ENCODE measurements around the gene NUDT22.

NUDT22 gene

DNA sequence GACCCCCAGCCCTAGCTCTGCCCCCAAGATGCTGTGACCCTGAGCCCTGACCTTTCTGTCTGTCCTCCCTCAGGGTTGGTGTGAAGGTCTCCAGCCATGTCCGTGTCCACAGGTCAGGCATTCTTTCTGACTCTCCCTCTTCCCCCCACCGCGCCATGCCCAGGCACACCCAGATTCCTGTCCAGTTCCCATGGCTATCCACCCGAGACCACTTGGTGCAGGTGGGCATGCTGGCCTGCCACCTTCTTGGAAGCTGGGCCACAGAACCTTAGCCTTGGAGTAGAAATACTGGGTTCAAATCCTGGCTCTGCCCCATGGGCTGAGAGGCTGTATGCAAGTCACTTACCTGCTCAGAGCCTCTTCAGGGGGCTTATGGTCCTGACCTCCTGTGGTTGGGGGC, 23.0 kb downstream of the NUDT22 start:
- TF ChIP-seq, protein P1, sequence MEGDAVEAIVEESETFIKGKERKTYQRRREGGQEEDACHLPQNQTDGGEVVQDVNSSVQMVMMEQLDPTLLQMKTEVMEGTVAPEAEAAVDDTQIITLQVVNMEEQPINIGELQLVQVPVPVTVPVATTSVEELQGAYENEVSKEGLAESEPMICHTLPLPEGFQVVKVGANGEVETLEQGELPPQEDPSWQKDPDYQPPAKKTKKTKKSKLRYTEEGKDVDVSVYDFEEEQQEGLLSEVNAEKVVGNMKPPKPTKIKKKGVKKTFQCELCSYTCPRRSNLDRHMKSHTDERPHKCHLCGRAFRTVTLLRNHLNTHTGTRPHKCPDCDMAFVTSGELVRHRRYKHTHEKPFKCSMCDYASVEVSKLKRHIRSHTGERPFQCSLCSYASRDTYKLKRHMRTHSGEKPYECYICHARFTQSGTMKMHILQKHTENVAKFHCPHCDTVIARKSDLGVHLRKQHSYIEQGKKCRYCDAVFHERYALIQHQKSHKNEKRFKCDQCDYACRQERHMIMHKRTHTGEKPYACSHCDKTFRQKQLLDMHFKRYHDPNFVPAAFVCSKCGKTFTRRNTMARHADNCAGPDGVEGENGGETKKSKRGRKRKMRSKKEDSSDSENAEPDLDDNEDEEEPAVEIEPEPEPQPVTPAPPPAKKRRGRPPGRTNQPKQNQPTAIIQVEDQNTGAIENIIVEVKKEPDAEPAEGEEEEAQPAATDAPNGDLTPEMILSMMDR (IDR thresholded peaks at IDR 0.05), result no peak

DNA sequence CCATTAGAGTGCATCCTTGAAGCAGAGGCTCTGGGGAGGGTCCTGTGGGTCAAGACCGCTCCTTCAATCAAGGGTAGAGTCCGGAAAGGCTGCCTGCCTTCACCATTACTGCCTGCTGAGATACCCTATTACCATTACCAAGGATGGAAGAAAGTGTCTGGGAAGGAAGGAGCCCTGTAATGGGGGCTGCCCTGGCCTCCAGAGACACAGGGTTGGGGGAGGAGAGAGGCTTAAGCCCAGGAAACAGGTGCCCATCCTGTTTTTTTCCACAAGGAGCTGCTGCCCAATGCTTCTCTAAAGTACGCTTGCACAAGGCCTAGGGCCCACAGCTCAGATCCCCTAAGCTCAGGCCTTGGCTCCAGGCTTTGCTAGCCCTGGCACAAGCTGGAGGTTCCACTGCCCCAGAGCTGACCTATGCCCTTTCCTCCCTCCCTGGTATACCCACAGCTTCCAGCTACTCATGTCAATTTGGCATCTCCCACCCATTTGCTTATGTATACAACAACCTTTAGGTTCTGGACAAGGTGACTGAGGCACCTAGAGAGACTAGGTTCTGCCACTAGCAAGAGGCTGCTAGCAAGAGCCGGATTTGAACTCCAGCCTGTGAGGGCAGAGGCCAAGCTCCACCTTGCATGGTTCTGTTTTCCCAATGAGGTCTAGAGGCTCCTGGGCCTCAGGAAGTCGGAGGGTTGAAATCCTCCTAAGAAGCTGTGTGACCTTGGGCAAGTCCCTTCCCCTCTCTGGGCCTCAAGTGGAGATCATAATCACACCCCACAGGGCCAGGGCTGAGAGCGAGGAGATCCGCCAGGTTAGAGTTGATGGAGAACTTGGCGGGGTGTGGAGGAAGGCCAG, 23.7 kb downstream of the NUDT22 start:
- TF ChIP-seq, protein P1 (IDR thresholded peaks at IDR 0.05), result no peak

DNA sequence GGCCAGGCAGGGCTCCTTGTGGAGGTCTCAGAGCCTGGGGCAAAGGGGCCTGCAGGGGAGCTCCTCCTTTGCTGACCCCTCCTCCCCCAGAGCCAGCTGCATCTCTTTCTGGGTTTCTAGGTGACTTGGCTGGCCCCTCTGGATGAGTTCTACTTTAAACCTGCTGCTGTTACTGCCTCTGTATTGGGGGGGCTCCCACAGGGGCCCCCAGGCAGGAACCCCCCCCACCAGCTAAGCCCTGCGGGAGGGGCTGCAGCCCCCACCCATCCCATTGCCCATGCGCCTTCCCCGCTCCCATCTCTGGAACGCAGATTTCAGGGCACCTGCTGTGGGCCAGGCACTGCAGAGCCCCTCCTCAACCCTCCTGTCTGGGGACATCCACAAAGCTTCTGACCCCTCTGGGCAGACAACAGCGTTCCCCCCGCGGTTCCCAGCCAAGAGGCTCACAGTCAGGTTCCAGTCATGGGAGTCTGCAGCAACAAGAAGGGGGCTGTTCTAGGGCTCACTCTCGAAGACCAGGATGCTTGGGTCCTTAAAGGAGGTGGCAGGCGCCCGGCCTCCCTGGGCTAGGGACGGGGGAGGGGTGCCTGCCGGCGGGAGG, 24.4 kb downstream of the NUDT22 start:
- TF ChIP-seq, protein P1 (IDR thresholded peaks at IDR 0.05), result no peak

DNA sequence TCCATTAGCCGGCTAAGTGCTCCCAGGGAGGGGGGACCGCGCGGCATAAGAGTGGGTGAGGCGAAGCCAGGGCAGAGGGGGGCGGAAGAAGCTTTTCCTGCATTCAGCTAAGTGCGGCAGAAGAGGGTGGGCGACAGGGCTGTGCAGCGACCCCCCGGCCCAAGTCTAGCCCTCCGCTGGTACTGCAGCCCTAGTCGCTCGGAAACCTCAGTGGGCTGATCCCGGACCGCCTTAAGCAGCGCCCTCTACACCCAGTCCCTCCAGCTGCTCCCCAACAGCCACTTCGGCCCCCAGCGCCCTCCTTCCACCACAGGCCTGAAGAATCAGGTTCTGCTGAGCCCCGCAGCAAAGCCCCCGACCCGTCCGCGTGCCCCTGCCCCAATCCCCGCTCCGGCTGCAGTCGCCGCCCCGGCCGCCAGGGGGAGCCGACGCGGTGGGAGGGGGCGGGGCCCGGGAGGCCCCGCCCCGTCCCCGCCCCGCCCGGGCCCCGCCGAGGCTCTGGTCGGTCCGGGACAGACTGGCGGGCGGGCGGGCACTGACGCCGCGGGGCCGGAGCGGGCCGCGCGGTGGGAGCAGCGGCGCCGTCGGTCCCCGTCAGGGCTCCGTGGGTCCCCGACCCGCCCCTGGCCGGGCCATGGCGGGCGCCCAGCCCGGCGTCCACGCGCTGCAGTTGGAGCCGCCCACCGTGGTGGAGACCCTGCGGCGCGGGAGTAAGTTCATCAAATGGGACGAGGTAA, 25.1 kb downstream of the NUDT22 start, which contains the start of gene PLCB3:
PLCB3 (plus strand) TSS at position 515 of the 737 bp plus-strand sequence; CDS start at position 635, 120 bp downstream.
- TF ChIP-seq, protein P1 (IDR thresholded peaks at IDR 0.05), result peak; percentile 83

DNA sequence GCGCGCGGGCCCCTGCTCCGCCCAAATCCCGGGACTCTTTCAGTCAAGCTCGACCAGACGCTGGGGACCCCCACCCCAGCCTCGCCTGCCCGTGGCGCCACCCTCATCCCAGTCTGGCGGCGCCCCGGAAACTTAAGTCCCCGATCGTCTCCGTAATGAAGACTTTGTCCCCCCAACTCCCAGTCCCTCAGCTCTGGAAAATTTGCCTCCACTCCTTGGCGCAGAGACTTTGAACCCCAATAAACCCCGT, 25.6 kb downstream of the NUDT22 start:
- TF ChIP-seq, protein P1 (IDR thresholded peaks at IDR 0.05), result no peak

DNA sequence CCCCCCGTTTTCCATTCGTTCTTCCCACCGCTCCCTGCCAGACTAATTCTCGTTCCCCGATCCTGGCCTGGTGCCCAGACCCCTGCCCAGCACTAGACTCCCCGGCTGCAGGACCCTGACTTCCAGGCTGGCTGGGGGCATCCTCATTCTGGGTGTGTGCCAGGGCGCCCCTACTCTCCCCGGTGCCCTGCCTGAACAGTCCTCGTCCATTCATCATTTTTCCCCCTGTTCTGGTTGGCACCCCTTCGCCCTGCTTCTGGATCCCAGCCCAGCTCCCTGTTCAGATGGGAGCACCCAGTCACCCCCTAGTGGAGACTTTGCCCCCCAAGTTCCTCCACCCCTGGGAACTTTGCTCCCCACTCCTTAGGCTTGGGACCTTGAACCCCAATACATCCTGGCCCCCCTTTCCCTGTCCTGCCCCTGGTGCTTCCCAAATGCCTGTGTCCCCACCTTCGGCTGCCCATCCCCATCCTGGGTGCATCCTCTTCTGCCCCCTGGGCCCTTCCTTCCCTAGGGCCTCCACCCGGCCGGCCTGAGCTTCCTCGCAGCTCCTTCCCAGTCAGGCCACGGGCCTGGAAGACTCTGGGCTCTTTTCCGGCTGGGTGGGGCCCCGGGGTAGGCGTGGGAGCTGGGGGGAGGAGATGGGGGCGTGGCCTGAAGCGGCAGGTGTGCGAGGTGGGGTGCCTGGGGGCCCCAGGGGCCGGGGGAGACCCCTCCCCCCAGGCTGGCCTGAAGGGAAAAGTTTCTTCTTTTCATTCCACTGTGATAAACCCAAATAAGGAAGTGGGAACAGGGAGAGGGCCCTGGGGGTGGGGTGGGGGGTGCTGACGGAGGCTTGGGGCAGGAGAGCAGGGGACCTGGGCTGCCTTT, 26.2 kb downstream of the NUDT22 start:
- TF ChIP-seq, protein P1 (IDR thresholded peaks at IDR 0.05), result peak; percentile 23

DNA sequence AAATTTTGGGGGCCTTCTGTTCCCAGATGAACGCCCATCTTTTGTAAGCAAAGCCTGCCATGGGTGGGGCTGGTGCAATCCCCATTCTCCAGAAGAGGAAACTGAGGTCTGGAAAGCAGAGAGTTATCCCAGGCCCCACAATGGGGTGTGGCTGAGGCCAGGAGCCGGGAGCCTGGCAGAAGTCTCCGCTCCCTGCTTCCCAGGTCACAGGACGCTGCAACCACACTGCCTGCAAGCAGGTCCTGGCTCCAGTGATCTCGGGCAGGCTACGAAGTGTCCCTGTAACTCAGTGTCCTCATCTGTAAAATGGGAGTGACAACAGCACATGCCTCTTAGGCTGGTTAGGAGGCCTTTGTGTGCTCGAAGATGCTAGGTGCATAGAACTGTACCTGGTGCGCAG, 27.0 kb downstream of the NUDT22 start:
- TF ChIP-seq, protein P1 (IDR thresholded peaks at IDR 0.05), result no peak
